GM23248 (cell line): ENCODE data around the gene ADAM12. TPM values are rescaled to one million over a fixed set of nuclear protein-coding genes. Genes with fewer than 3 reads are reported as not detected.

Source experiments
- DNase-seq: peaks from one replicate; pipeline ENCODE4 v3.0.0-alpha.2; 2015
- H2AFZ ChIP-seq: fragments of 200-600 bp; sonication (generic); 2 replicates; pipeline ENCODE4 v1.6.1; 2016; ENCODE audit warnings: antibody characterized with exemption
- H3F3A ChIP-seq: fragments of 200-600 bp; sonication (generic); 2 replicates; pipeline ENCODE4 v1.6.1; 2016; ENCODE audit warnings: mild to moderate bottlenecking, antibody characterized with exemption, mixed run types; ENCODE audit not compliant: insufficient read depth
- H3K27ac ChIP-seq: fragments of 200-600 bp; sonication (generic); 2 replicates; pipeline ENCODE4 v1.5.1; 2016; ENCODE audit warnings: mild to moderate bottlenecking
- H3K27me3 ChIP-seq: fragments of 200-600 bp; sonication (generic); replicated peaks from 2 replicates; pipeline ENCODE4 v1.6.1; 2016; ENCODE audit warnings: mild to moderate bottlenecking; ENCODE audit not compliant: insufficient read depth
- H3K36me3 ChIP-seq: fragments of 200-600 bp; sonication (generic); 2 replicates; pipeline ENCODE4 v1.6.1; 2016; ENCODE audit warnings: low read depth, mild to moderate bottlenecking
- H3K4me1 ChIP-seq: fragments of 200-600 bp; sonication (generic); 2 replicates; pipeline ENCODE4 v1.6.1; 2016; ENCODE audit warnings: mild to moderate bottlenecking; ENCODE audit not compliant: insufficient read depth
- H3K4me2 ChIP-seq: fragments of 200-600 bp; sonication (generic); one replicate; pipeline ENCODE4 v1.6.1; 2016; ENCODE audit warnings: mild to moderate bottlenecking; ENCODE audit not compliant: unreplicated experiment
- H3K4me3 ChIP-seq: fragments of 200-600 bp; sonication (generic); 2 replicates; pipeline ENCODE4 v1.5.1; 2016; ENCODE audit warnings: mild to moderate bottlenecking
- H3K79me2 ChIP-seq: fragments of 200-600 bp; sonication (generic); 2 replicates; pipeline ENCODE4 v1.6.1; 2016; ENCODE audit warnings: mild to moderate bottlenecking; ENCODE audit not compliant: insufficient read depth
- H3K9ac ChIP-seq: fragments of 200-600 bp; sonication (generic); 2 replicates; pipeline ENCODE4 v1.6.1; 2016; ENCODE audit warnings: mild to moderate bottlenecking
- H3K9me2 ChIP-seq: fragments of 200-600 bp; sonication (generic); 2 replicates; pipeline ENCODE4 v1.6.1; 2016; ENCODE audit warnings: mixed run types, mild to moderate bottlenecking, moderate library complexity; ENCODE audit not compliant: insufficient read depth
- H3K9me3 ChIP-seq: fragments of 200-600 bp; sonication (generic); one replicate; pipeline ENCODE4 v1.6.1; 2017; ENCODE audit warnings: low read depth
- H4K20me1 ChIP-seq: fragments of 200-600 bp; sonication (generic); 2 replicates; pipeline ENCODE4 v1.6.0; 2016; ENCODE audit not compliant: insufficient read depth
- EZH2 ChIP-seq: fragments of 200-600 bp; sonication (generic); IDR thresholded peaks from 2 replicates; pipeline ENCODE4 v1.6.1; 2018; ENCODE audit warnings: antibody characterized with exemption, mild to moderate bottlenecking; ENCODE audit not compliant: insufficient read depth, poor library complexity, severe bottlenecking
- EZH2phosphoT487 ChIP-seq: fragments of 200-600 bp; sonication (generic); IDR thresholded peaks from 2 replicates; pipeline ENCODE4 v1.6.1; 2018; ENCODE audit warnings: antibody characterized with exemption, moderate library complexity, mild to moderate bottlenecking, low read depth; ENCODE audit not compliant: insufficient read depth
- WGBS, 2 experiments: methylation state at CpG; one replicate each; pipeline ENCODE4 v1.1.6; 2015 to 2017; ENCODE audit warnings: low lambda C conversion rate in 2 of 2, low coverage in 1 of 2; ENCODE audit errors: missing lambda C conversion rate in 2 of 2; 5-methylcytosine and 5-hydroxymethylcytosine counted together
- in situ Hi-C: fragments of 300-500 bp; cut with MboI; formaldehyde crosslinking; loops from 2 replicates; pipeline ENCODE4 v1.15.0; 2020
- polyA plus RNA-seq: library from polyadenylated mRNA; unstranded; fragments of >200 nt; fragmentation: Nextera tagmentation; extraction: Ambion mirVana; gene quantifications from 2 replicates; pipeline ENCODE4 v1.2.1, GENCODE V29; 2016
- total RNA-seq: library from RNA; depleted of rRNA; stranded (reverse); fragments of >200 nt; shearing (Covaris generic); gene quantifications from 2 replicates; pipeline ENCODE4 v1.2.3, GENCODE V29; 2014

The ADAM12 gene
- total and polyA plus RNA-seq, 2 experiments from 2014 or later = 58.4 to 127 TPM

GRCh38 chr10:126337251-126337810 is 50.9 kb downstream of the ADAM12 start:
- H3K4me2 ChIP-seq = no peak overlapping the region
- WGBS, 2 experiments = 25 to 33% methylated on average over 1 of the region's 1 CpG
- H3K4me1 ChIP-seq = no peaks in the 10 kb centered on the region
- H3K9ac ChIP-seq = no peak overlapping the region
- TF ChIP-seq EZH2phosphoT487 (no peak), EZH2 (no peak)
- no peak for DNase-seq
- peaks cover 3% of the 10 kb centered on the region; the same call in 1 of the 2 replicates for H3K9me2 ChIP-seq
- no peaks in the 10 kb centered on the region; the same call in 1 of the 2 replicates for H4K20me1 ChIP-seq
- H3K79me2 ChIP-seq = peaks cover 95% of the 10 kb centered on the region
- H3K4me3 ChIP-seq = no peak overlapping the region
- in situ Hi-C loops = no loop called here
- no peaks in the 10 kb centered on the region for H3K36me3 ChIP-seq
- H3K27me3 ChIP-seq = no peaks in the 10 kb centered on the region
- no peaks in the 10 kb centered on the region for H3K9me3 ChIP-seq
- H2AFZ ChIP-seq = no peak overlapping the region
- H3F3A ChIP-seq = peaks cover 20% of the 10 kb centered on the region; the same call in 1 of the 2 replicates
- H3K27ac ChIP-seq = no peak overlapping the region

GRCh38 chr10:126336801-126337200 is 51.5 kb downstream of the ADAM12 start:
- Histone ChIP-seq H3K4me2 (no peak overlapping the region), H4K20me1 (no peaks in the 10 kb centered on the region; the same call in 1 of the 2 replicates), H3K4me3 (no peak overlapping the region), H3K9me2 (peaks cover 3% of the 10 kb centered on the region; the same call in 1 of the 2 replicates), H3K9me3 (no peaks in the 10 kb centered on the region), H3K27ac (no peak overlapping the region), H3F3A (peaks cover 22% of the 10 kb centered on the region), H2AFZ (no peak overlapping the region), H3K36me3 (no peaks in the 10 kb centered on the region), H3K4me1 (no peaks in the 10 kb centered on the region), H3K9ac (no peak overlapping the region), H3K79me2 (peaks cover 97% of the 10 kb centered on the region), H3K27me3 (no peaks in the 10 kb centered on the region)
- in situ Hi-C loops = no loop called here
- WGBS, 2 experiments = 65 to 69% methylated on average over 9 of the region's 9 CpGs
- DNase-seq = peak; percentile 53
- TF ChIP-seq EZH2phosphoT487 = no peak
- TF ChIP-seq EZH2 = no peak

GRCh38 chr10:126334272-126334671 is 54.0 kb downstream of the ADAM12 start:
- no peak overlapping the region for H3K4me2 ChIP-seq
- H3K4me3 ChIP-seq = no peak overlapping the region
- H3K79me2 ChIP-seq = peaks cover 95% of the 10 kb centered on the region
- H3F3A ChIP-seq = peaks cover 39% of the 10 kb centered on the region
- DNase-seq = no peak
- H2AFZ ChIP-seq = no peak overlapping the region
- no peak overlapping the region for H3K9ac ChIP-seq
- H3K9me3 ChIP-seq = no peaks in the 10 kb centered on the region
- no peak overlapping the region for H3K27ac ChIP-seq
- WGBS, 2 experiments = 54 to 57% methylated on average over 2 of the region's 2 CpGs
- peaks cover 8% of the 10 kb centered on the region; the same call in 1 of the 2 replicates for H3K36me3 ChIP-seq
- TF ChIP-seq EZH2 = no peak
- peaks cover 10% of the 10 kb centered on the region for H3K4me1 ChIP-seq
- peaks cover 3% of the 10 kb centered on the region for H3K9me2 ChIP-seq
- no peaks in the 10 kb centered on the region for H3K27me3 ChIP-seq
- H4K20me1 ChIP-seq = no peaks in the 10 kb centered on the region; the same call in 1 of the 2 replicates
- in situ Hi-C loops = no loop called here

- Histone ChIP-seq H3K9me2 (peaks cover 3% of the 10 kb centered on the region), H3F3A (peaks cover 31% of the 10 kb centered on the region), H3K27me3 (no peaks in the 10 kb centered on the region), H3K9ac (no peak overlapping the region), H3K4me1 (peaks cover 10% of the 10 kb centered on the region), H3K27ac (no peak overlapping the region), H4K20me1 (no peaks in the 10 kb centered on the region; the same call in 1 of the 2 replicates), H3K79me2 (peaks cover 97% of the 10 kb centered on the region), H3K4me2 (no peak overlapping the region), H3K36me3 (peaks cover 21% of the 10 kb centered on the region; the same call in 1 of the 2 replicates), H3K4me3 (no peak overlapping the region), H3K9me3 (no peaks in the 10 kb centered on the region), H2AFZ (no peak overlapping the region)
- no peak for DNase-seq
- TF ChIP-seq EZH2 = no peak
- no peak for TF ChIP-seq EZH2phosphoT487
- 93 to 94% methylated on average over 14 of the region's 14 CpGs for WGBS, 2 experiments
- in situ Hi-C loops = no loop called here
These were observed 55.7 kb downstream of the ADAM12 start for GRCh38 chr10:126332576-126332975.

- H3K4me3 ChIP-seq = no peak overlapping the region
- peaks cover 3% of the 10 kb centered on the region for H3K9me2 ChIP-seq
- H3K79me2 ChIP-seq = peaks cover 96% of the 10 kb centered on the region
- H4K20me1 ChIP-seq = no peaks in the 10 kb centered on the region; the same call in 1 of the 2 replicates
- H2AFZ ChIP-seq = no peak overlapping the region
- WGBS, 2 experiments = 87 to 94% methylated on average over 3 of the region's 3 CpGs
- peaks cover 22% of the 10 kb centered on the region; the same call in 1 of the 2 replicates for H3K36me3 ChIP-seq
- H3K4me2 ChIP-seq = no peak overlapping the region
- TF ChIP-seq EZH2 = no peak
- TF ChIP-seq EZH2phosphoT487 = no peak
- no peak overlapping the region for H3K27ac ChIP-seq
- no peaks in the 10 kb centered on the region for H3K9me3 ChIP-seq
- peak; percentile 32 for DNase-seq
- H3K9ac ChIP-seq = no peak overlapping the region
- in situ Hi-C loops = no loop called here
- peaks cover 27% of the 10 kb centered on the region for H3F3A ChIP-seq
- peaks cover 10% of the 10 kb centered on the region for H3K4me1 ChIP-seq
- H3K27me3 ChIP-seq = no peaks in the 10 kb centered on the region
These were observed 57.2 kb downstream of the ADAM12 start for GRCh38 chr10:126331101-126331500.
